Caco-2 (cell line): ENCODE data around the gene SCMH1. TPM values are rescaled to one million over a fixed set of nuclear protein-coding genes. Genes with fewer than 3 reads are reported as not detected.

ENCODE experiments used
- BruUV-seq: library from RNA; stranded (reverse); fragments of 400-500 nt; replicated peaks from 2 replicates; lab custom pipeline; 2021; lab: Mats Ljungman, UMichigan
- CTCF ChIA-PET: fragments of 300-600 bp; sonication (Branson Sonifier 250); formaldehyde crosslinking; loops from one replicate; lab custom pipeline; 2022; ENCODE audit warnings: antibody characterized with exemption; lab: Charles Lee
- POLR2A ChIA-PET: fragments of 300-600 bp; sonication (Branson Sonifier 250); formaldehyde crosslinking; loops from one replicate; lab custom pipeline; 2022; ENCODE audit warnings: antibody characterized with exemption; lab: Charles Lee
- DNase-seq, 2 experiments: peaks; one replicate each; pipeline versions ENCODE4 v3.0.0 to v3.0.0-alpha.2; 2020 to 2022
- H3K27me3 ChIP-seq: replicated peaks from 2 replicates; pipeline ENCODE4 v1.6.0; 2011; ENCODE audit warnings: low read length; ENCODE audit not compliant: control insufficient read depth, insufficient read depth
- H3K36me3 ChIP-seq: 2 replicates; pipeline ENCODE4 v1.5.1; 2011; ENCODE audit warnings: low read length; ENCODE audit not compliant: control insufficient read depth, insufficient read depth
- H3K4me1 ChIP-seq: fragments of 250-450 bp; sonication (Bioruptor Pico); 2 replicates; pipeline ENCODE4 v1.5.1; 2020; ENCODE audit warnings: mild to moderate bottlenecking
- H3K4me3 ChIP-seq: 2 replicates; pipeline ENCODE4 v1.5.1; 2011; ENCODE audit warnings: low read depth, mild to moderate bottlenecking, control low read depth, low read length
- H3K9me3 ChIP-seq: fragments of 250-450 bp; sonication (Bioruptor Pico); 2 replicates; pipeline ENCODE4 v1.5.1; 2020; ENCODE audit warnings: mild to moderate bottlenecking, moderate library complexity
- H3K27ac Mint-ChIP-seq: one replicate; pipeline ENCODE4 v1.8.0; 2022; ENCODE audit warnings: mixed read lengths; ENCODE audit not compliant: unreplicated experiment
- H3K27me3 Mint-ChIP-seq: one replicate; pipeline ENCODE4 v1.8.0; 2022; ENCODE audit warnings: mixed read lengths; ENCODE audit not compliant: insufficient read depth, unreplicated experiment
- H3K36me3 Mint-ChIP-seq: one replicate; pipeline ENCODE4 v1.8.0; 2022; ENCODE audit warnings: mild to moderate bottlenecking, mixed read lengths; ENCODE audit not compliant: insufficient read depth, unreplicated experiment
- H3K4me1 Mint-ChIP-seq: one replicate; pipeline ENCODE4 v1.8.0; 2022; ENCODE audit warnings: low read depth, mixed read lengths; ENCODE audit not compliant: unreplicated experiment
- H3K4me3 Mint-ChIP-seq: one replicate; pipeline ENCODE4 v1.8.0; 2022; ENCODE audit warnings: mild to moderate bottlenecking, moderate library complexity, mixed read lengths; ENCODE audit not compliant: unreplicated experiment
- H3K9me3 Mint-ChIP-seq: one replicate; pipeline ENCODE4 v1.8.0; 2022; ENCODE audit warnings: mixed read lengths; ENCODE audit not compliant: unreplicated experiment
- CTCF ChIP-seq, 2 experiments: fragments of 200-600 bp in 1 of 2; IDR thresholded peaks; 1 replicate in 1 of 2; 2 replicates in 1 of 2; pipeline versions ENCODE4 v1.5.1 to v1.8.0; 2011 to 2022; ENCODE audit warnings: antibody characterized with exemption in 1 of 2, control low read depth in 1 of 2, inconsistent platforms in 1 of 2, low read depth in 1 of 2, low read length in 1 of 2, mild to moderate bottlenecking in 1 of 2, moderate library complexity in 1 of 2; ENCODE audit not compliant: insufficient read depth in 1 of 2, severe bottlenecking in 1 of 2, unreplicated experiment in 1 of 2
- intact Hi-C: fragments of 100-400 bp; cut with micrococcal nuclease; formaldehyde crosslinking; loops from one replicate; pipeline ENCODE4 v1.10.0; 2022; ENCODE audit not compliant: unreplicated experiment
- total RNA-seq: library from RNA; stranded (reverse); gene quantifications from 2 replicates; pipeline ENCODE4 v1.2.3, GENCODE V29; 2022

SCMH1 gene
- total RNA-seq, 1 experiment from 2014 or later, result 27.6 TPM

DNA sequence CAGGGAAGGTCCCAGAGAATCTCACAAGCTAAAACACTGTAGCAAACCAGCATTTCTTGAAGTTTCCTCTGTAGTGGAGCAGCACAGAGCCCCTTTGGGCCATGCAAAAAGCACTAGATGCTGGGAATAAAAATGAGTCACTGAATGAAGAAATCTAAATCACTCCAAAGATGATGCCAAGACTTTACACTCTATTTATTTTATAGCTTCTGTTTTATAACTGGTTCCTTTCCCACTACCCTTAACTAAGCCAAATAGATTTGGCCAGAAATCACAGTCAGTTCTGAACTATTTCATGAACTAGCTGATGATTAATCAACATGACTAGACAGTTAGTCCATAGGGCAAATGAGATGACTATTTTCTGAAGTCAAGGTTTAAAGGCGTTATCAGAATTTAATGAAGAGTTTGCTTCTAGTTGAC, 89.5 kb downstream of the SCMH1 start:
- DNase-seq, result no peak
- H3K27me3 Mint-ChIP-seq, result no peaks in the 10 kb centered on the region
- no peaks in the 10 kb centered on the region for H3K9me3 ChIP-seq
- no peaks in the 10 kb centered on the region for H3K9me3 Mint-ChIP-seq
- H3K4me1 Mint-ChIP-seq, result peaks cover 6% of the 10 kb centered on the region
- no peaks in the 10 kb centered on the region for H3K27me3 ChIP-seq
- H3K36me3 Mint-ChIP-seq, result peaks cover 9% of the 10 kb centered on the region
- ChIA-PET POLR2A (no interaction called here), CTCF (no interaction called here)
- H3K27ac Mint-ChIP-seq, result no peak overlapping the region
- H3K4me3 Mint-ChIP-seq, result no peak overlapping the region
- BruUV-seq, result no TSS peak
- H3K36me3 ChIP-seq, result no peaks in the 10 kb centered on the region
- TF ChIP-seq CTCF (IDR thresholded peaks at IDR 0.05; ENCODE audit: insufficient read depth in 1 of 2, low read depth in 1 of 2, low read length in 1 of 2, severe bottlenecking in 1 of 2, unreplicated experiment in 1 of 2), result no peak
- intact Hi-C loops, result no loop called here
- H3K4me1 ChIP-seq, result peaks cover 19% of the 10 kb centered on the region
- H3K4me3 ChIP-seq, result no peak overlapping the region

DNA sequence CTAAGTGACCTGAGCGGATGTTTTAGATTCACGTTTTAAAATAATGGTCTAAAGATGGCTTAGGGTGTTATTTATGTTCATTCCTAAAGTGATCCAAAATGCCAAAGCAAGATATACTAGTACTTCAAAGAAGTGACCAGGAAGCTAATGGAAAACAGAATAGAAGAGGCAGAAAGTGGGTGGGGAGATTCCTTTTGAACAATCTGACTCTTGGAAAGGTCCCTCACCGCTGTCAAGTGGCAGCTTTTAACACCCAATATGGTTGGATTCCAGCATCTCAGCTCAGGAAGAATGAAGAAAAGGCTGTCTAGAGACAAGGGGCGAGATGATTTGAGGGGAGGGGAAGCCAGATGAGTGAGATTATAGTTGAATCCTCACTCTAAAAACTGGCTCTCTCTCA, 90.3 kb downstream of the SCMH1 start:
- CTCF ChIA-PET, result no interaction called here

DNA sequence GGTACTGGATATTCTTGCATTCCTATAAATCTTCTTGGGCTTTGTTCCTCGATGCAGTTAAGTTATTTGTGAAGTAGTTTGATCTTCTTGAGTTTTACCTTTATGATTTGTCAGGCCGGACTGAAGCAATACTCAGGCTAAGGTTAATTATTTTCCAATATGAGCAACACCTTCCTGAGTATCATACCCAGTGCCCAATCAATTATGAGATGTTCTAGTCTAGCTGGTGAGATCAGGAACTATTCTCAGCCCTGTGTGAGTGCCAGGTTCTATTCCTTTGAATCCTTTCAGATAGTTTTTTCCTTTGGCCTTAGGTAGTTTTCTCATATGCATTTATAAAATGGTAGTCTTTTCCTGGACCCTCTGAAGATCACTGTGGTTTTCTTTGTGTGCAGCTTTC, 92.5 kb downstream of the SCMH1 start:
- Histone ChIP-seq H3K36me3 (no peaks in the 10 kb centered on the region), H3K4me3 (no peak overlapping the region), H3K4me1 (peaks cover 19% of the 10 kb centered on the region), H3K27me3 (no peaks in the 10 kb centered on the region), H3K9me3 (no peaks in the 10 kb centered on the region)
- H3K27me3 Mint-ChIP-seq, result no peaks in the 10 kb centered on the region
- TF ChIP-seq CTCF (IDR thresholded peaks at IDR 0.05; ENCODE audit: insufficient read depth in 1 of 2, low read depth in 1 of 2, low read length in 1 of 2, severe bottlenecking in 1 of 2, unreplicated experiment in 1 of 2), result no peak
- CTCF ChIA-PET, result no interaction called here
- peaks cover 9% of the 10 kb centered on the region for H3K36me3 Mint-ChIP-seq
- BruUV-seq, result no TSS peak
- intact Hi-C loops, result no loop called here
- no peak overlapping the region for H3K27ac Mint-ChIP-seq
- H3K4me1 Mint-ChIP-seq, result peaks cover 6% of the 10 kb centered on the region
- POLR2A ChIA-PET, result no interaction called here
- H3K9me3 Mint-ChIP-seq, result no peaks in the 10 kb centered on the region
- H3K4me3 Mint-ChIP-seq, result no peak overlapping the region
- DNase-seq, result no peak

More for the DNA sequence above, 90.3 kb downstream of the SCMH1 start:
- peaks cover 19% of the 10 kb centered on the region for H3K4me1 ChIP-seq
- no peak overlapping the region for H3K27ac Mint-ChIP-seq
- DNase-seq, result no peak
- H3K4me3 ChIP-seq, result no peak overlapping the region
- H3K4me1 Mint-ChIP-seq, result peaks cover 6% of the 10 kb centered on the region
- no peaks in the 10 kb centered on the region for H3K36me3 ChIP-seq
- no peaks in the 10 kb centered on the region for H3K9me3 ChIP-seq
- H3K4me3 Mint-ChIP-seq, result no peak overlapping the region
- no peaks in the 10 kb centered on the region for H3K27me3 ChIP-seq
- no peaks in the 10 kb centered on the region for H3K27me3 Mint-ChIP-seq
- H3K9me3 Mint-ChIP-seq, result no peaks in the 10 kb centered on the region
- no TSS peak for BruUV-seq
- intact Hi-C loops, result loop anchor here (1.0 kb wide), 1 partner anchor 88 kb away; no protein-coding TSS in a partner anchor
- peaks cover 9% of the 10 kb centered on the region for H3K36me3 Mint-ChIP-seq
- POLR2A ChIA-PET, result no interaction called here
- TF ChIP-seq CTCF (IDR thresholded peaks at IDR 0.05; ENCODE audit: insufficient read depth in 1 of 2, low read depth in 1 of 2, low read length in 1 of 2, severe bottlenecking in 1 of 2, unreplicated experiment in 1 of 2), result no peak
